ENCODE data around the gene NLGN4X.

NLGN4X gene

DNA sequence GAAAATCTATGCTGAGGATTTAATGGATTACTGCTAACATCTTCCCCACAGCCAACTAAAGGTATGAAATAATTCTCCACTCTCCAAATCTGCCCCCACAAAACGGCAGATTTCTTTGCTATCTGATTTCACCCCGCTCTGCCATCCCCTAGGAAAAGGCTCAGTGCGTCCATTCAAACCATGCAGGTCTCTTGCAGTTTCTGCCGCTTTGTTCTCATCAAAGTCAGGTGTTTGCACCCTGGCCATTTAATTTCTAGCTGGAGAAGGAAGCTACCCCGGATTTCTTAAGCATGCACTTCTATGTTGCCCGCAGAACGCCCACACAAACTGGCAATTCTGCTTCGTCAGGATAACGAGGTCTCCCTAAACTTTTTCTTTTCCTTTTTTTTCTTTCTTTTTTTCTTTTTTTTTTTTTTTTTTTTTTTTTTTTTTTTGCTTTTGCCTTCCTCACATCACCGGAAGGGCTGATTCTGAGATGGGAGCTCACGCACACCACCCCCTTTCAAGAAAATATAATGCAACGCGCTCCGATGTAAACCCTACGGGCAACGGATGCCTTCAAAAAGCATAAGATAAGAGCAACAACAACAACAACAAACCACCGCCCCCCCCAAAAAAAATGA, 3.3 kb downstream of the NLGN4X start:
- no peaks in the 10 kb centered on the region for H3K9me3 ChIP-seq (ENCODE audit: control insufficient read depth, insufficient read depth, low read length)
- no peaks in the 10 kb centered on the region; the same call in 1 of the 2 replicates for H3K27me3 ChIP-seq (ENCODE audit: control insufficient read depth, insufficient read depth, low read length)
- no peaks in the 10 kb centered on the region for H3K36me3 ChIP-seq (ENCODE audit: control insufficient read depth, insufficient read depth, low read length)
- peak overlapping the region; percentile 73 for H3K27ac ChIP-seq (ENCODE audit: low read depth, low read length)
- H3K4me3 ChIP-seq (ENCODE audit: low read depth, low read length): peak overlapping the region; percentile 88
- H3K9ac ChIP-seq (ENCODE audit: low read depth, low read length): peak overlapping the region; percentile 63
- peaks cover 38% of the 10 kb centered on the region for H3K4me1 ChIP-seq (ENCODE audit: control insufficient read depth, insufficient read depth, low read length)

GRCh38 chrX:6223516-6223915, 5.2 kb downstream of the NLGN4X start:
- H3K36me3 ChIP-seq (ENCODE audit: control insufficient read depth, insufficient read depth, low read length): no peaks in the 10 kb centered on the region
- H3K4me1 ChIP-seq (ENCODE audit: control insufficient read depth, insufficient read depth, low read length): peaks cover 37% of the 10 kb centered on the region
- H3K4me3 ChIP-seq (ENCODE audit: low read depth, low read length): 0 out of 2 replicates have a peak overlapping the region, but pooled peaks have one; percentile 5
- no peak overlapping the region for H3K27ac ChIP-seq (ENCODE audit: low read depth, low read length)
- H3K27me3 ChIP-seq (ENCODE audit: control insufficient read depth, insufficient read depth, low read length): no peaks in the 10 kb centered on the region; the same call in 1 of the 2 replicates
- no peaks in the 10 kb centered on the region for H3K9me3 ChIP-seq (ENCODE audit: control insufficient read depth, insufficient read depth, low read length)
- no peak overlapping the region for H3K9ac ChIP-seq (ENCODE audit: low read depth, low read length)

DNA sequence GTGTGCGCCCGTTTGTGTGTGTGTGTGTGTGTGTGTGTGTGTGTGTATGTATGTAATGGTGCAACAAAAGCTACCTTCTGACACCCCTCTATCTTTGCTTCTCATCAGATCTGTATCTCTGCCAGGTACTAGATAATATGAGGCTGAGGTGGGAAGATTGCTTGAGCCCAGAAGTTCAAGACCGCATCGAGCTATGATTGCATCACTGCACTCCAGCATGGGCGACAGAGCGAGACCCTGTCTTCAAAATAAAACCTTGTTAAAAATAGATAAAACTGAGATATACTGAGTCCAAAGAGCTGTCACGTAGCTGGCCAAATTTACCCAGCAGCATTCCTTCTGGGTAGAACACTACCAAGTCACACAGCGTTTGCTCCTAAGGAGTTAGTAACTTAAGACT, 18.4 kb downstream of the NLGN4X start:
- Histone ChIP-seq H3K9me3 (ENCODE audit: control insufficient read depth, insufficient read depth, low read length) (no peaks in the 10 kb centered on the region), H3K27me3 (ENCODE audit: control insufficient read depth, insufficient read depth, low read length) (no peaks in the 10 kb centered on the region), H3K9ac (ENCODE audit: low read depth, low read length) (no peak overlapping the region), H3K4me3 (ENCODE audit: low read depth, low read length) (no peak overlapping the region), H3K27ac (ENCODE audit: low read depth, low read length) (no peak overlapping the region), H3K36me3 (ENCODE audit: control insufficient read depth, insufficient read depth, low read length) (peaks cover 28% of the 10 kb centered on the region), H3K4me1 (ENCODE audit: control insufficient read depth, insufficient read depth, low read length) (peaks cover 24% of the 10 kb centered on the region)

DNA sequence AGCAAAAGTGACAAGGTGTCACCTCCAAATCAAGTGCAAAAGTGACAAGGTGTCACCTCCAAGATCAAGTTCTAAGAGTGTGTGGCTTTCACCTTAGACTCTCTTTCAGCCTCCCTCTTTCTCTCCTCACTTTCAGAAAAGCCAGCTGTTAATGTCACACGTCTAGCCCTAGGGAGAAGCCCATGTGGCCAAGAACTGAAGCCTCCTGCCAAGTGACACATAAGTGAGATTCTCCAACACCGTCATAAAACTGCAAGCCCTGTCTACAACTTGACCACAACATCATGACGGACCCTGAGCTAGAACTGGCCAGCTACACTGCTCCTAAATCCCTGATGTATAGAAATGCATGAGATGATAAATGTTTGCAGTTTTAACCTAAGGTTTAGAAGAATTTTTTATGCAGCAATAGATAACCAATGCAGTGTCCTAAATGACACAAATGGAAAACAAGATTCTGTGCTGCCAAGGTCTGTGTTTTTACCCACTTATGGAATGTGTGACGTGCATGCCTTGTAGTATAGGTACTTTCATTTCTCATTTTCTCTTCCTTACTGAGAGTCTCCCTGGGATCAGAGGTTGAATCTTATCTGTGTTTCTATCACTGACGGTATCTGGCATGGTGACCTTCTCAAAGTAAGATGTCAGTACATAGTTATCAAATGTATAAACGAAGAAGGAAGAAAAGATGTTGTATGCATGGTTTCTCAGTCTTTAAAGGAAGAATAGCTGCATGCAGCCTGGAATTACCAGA, 25.0 kb downstream of the NLGN4X start:
- no peak overlapping the region for H3K9ac ChIP-seq (ENCODE audit: low read depth, low read length)
- H3K4me1 ChIP-seq (ENCODE audit: control insufficient read depth, insufficient read depth, low read length): peaks cover 22% of the 10 kb centered on the region
- no peaks in the 10 kb centered on the region for H3K27me3 ChIP-seq (ENCODE audit: control insufficient read depth, insufficient read depth, low read length)
- no peak overlapping the region for H3K4me3 ChIP-seq (ENCODE audit: low read depth, low read length)
- no peak overlapping the region for H3K27ac ChIP-seq (ENCODE audit: low read depth, low read length)
- peaks cover 7% of the 10 kb centered on the region for H3K36me3 ChIP-seq (ENCODE audit: control insufficient read depth, insufficient read depth, low read length)
- H3K9me3 ChIP-seq (ENCODE audit: control insufficient read depth, insufficient read depth, low read length): no peaks in the 10 kb centered on the region

DNA sequence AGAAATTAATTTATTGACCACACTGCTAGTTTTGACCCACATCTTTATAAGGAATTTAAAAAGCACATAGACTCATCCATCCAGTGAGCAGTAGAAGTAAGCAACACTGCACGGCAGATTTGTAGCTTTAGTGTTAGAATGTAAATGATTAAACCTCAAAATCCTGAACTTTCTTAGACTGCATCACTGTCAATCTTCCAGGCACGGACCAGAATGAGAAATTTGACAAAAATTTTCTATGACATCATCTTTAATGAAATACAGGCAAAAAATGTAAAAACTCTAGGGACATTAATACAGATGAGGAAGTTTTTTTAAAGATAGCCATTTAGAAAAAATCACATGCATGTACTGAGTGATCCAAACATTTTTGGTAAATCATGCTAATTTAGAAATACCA, 29.2 kb downstream of the NLGN4X start:
- Histone ChIP-seq H3K4me1 (ENCODE audit: control insufficient read depth, insufficient read depth, low read length) (peaks cover 19% of the 10 kb centered on the region), H3K9me3 (ENCODE audit: control insufficient read depth, insufficient read depth, low read length) (no peaks in the 10 kb centered on the region), H3K36me3 (ENCODE audit: control insufficient read depth, insufficient read depth, low read length) (peaks cover 20% of the 10 kb centered on the region), H3K4me3 (ENCODE audit: low read depth, low read length) (no peak overlapping the region), H3K27me3 (ENCODE audit: control insufficient read depth, insufficient read depth, low read length) (no peaks in the 10 kb centered on the region), H3K9ac (ENCODE audit: low read depth, low read length) (no peak overlapping the region), H3K27ac (ENCODE audit: low read depth, low read length) (no peak overlapping the region)

DNA sequence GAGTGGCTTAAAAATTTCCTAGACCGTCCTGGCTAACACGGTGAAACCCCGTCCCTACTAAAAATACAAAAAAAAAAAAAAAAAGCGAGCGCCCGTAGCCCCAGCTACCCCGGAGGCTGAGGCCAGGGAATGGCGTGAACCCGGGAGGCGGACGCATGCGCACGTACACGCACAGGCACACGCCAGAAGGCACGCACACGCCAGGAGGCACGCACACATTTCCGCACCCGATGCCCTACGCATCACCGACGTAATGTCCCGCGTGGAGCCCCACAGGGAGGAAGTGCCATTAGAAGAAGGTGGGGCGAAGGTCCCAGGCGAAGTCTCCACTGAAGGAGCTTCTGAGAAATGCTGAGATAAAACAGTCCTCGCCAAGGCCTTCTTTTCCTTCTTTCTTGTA, 41.4 kb downstream of the NLGN4X start:
- Histone ChIP-seq H3K27me3 (ENCODE audit: control insufficient read depth, insufficient read depth, low read length) (no peaks in the 10 kb centered on the region), H3K9ac (ENCODE audit: low read depth, low read length) (no peak overlapping the region), H3K4me3 (ENCODE audit: low read depth, low read length) (no peak overlapping the region), H3K4me1 (ENCODE audit: control insufficient read depth, insufficient read depth, low read length) (peaks cover 9% of the 10 kb centered on the region; the same call in 1 of the 2 replicates), H3K9me3 (ENCODE audit: control insufficient read depth, insufficient read depth, low read length) (no peaks in the 10 kb centered on the region), H3K36me3 (ENCODE audit: control insufficient read depth, insufficient read depth, low read length) (peaks cover 21% of the 10 kb centered on the region), H3K27ac (ENCODE audit: low read depth, low read length) (no peak overlapping the region)

DNA sequence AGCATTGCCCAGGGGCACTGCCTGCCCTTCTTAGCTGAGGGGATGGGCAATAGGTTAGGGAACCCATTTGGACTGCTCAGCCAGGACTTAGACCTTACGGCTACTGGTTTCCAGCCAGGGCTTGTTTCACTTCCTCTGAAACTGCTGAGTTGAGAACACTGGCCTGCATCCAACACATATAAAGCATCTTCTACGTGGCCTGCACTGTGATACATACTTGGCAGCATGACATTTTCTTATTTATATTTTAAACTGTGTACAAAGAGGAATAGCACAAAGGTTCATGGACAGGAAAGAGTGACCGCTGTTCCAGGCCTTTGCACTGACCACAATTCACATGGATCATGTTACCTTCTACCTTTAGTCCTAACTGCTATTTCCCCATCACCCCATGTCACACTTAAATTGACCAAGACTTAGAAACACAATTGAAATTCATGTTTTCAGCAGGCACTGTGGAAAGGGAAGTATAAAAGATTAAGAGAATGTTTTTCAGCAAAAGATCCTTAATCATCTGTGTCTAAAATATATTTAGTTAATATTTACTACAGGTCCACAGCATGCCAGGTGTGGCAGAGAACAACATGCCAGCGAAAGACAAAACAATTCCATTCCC, 43.7 kb downstream of the NLGN4X start:
- H3K9ac ChIP-seq (ENCODE audit: low read depth, low read length): no peak overlapping the region
- H3K9me3 ChIP-seq (ENCODE audit: control insufficient read depth, insufficient read depth, low read length): no peaks in the 10 kb centered on the region
- H3K4me1 ChIP-seq (ENCODE audit: control insufficient read depth, insufficient read depth, low read length): peaks cover 9% of the 10 kb centered on the region; the same call in 1 of the 2 replicates
- no peaks in the 10 kb centered on the region for H3K27me3 ChIP-seq (ENCODE audit: control insufficient read depth, insufficient read depth, low read length)
- peaks cover 21% of the 10 kb centered on the region for H3K36me3 ChIP-seq (ENCODE audit: control insufficient read depth, insufficient read depth, low read length)
- no peak overlapping the region for H3K4me3 ChIP-seq (ENCODE audit: low read depth, low read length)
- no peak overlapping the region for H3K27ac ChIP-seq (ENCODE audit: low read depth, low read length)

DNA sequence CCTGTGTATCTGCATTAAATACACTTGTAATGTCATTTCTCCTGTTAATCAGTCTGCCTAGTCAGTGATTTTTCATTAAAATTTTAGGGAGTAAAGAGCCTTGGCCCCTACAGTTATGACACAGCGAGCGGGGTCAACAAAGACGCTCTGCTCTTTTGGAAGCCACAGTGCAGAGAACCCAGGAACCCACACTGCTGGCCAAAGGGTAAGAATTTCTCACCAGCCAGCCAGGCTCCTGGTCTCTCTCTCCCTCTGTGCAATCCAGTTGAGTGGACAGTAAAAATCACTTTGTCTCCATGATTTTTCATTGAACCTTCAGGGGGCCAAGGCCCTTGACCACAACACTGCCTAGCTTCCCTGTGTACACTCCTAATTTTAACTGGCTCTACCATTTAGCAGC, 52.8 kb downstream of the NLGN4X start:
- no peak overlapping the region for H3K27ac ChIP-seq (ENCODE audit: low read depth, low read length)
- H3K36me3 ChIP-seq (ENCODE audit: control insufficient read depth, insufficient read depth, low read length): peaks cover 11% of the 10 kb centered on the region; the same call in 1 of the 2 replicates
- no peaks in the 10 kb centered on the region; the same call in 1 of the 2 replicates for H3K4me1 ChIP-seq (ENCODE audit: control insufficient read depth, insufficient read depth, low read length)
- no peaks in the 10 kb centered on the region for H3K9me3 ChIP-seq (ENCODE audit: control insufficient read depth, insufficient read depth, low read length)
- no peaks in the 10 kb centered on the region for H3K27me3 ChIP-seq (ENCODE audit: control insufficient read depth, insufficient read depth, low read length)
- no peak overlapping the region for H3K4me3 ChIP-seq (ENCODE audit: low read depth, low read length)
- H3K9ac ChIP-seq (ENCODE audit: low read depth, low read length): no peak overlapping the region

GRCh38 chrX:6170424-6170823, 58.2 kb downstream of the NLGN4X start:
- no peaks in the 10 kb centered on the region for H3K27me3 ChIP-seq (ENCODE audit: control insufficient read depth, insufficient read depth, low read length)
- H3K27ac ChIP-seq (ENCODE audit: low read depth, low read length): no peak overlapping the region
- H3K4me3 ChIP-seq (ENCODE audit: low read depth, low read length): no peak overlapping the region
- H3K9me3 ChIP-seq (ENCODE audit: control insufficient read depth, insufficient read depth, low read length): no peaks in the 10 kb centered on the region
- no peaks in the 10 kb centered on the region for H3K36me3 ChIP-seq (ENCODE audit: control insufficient read depth, insufficient read depth, low read length)
- peaks cover 8% of the 10 kb centered on the region for H3K4me1 ChIP-seq (ENCODE audit: control insufficient read depth, insufficient read depth, low read length)
- no peak overlapping the region for H3K9ac ChIP-seq (ENCODE audit: low read depth, low read length)

DNA sequence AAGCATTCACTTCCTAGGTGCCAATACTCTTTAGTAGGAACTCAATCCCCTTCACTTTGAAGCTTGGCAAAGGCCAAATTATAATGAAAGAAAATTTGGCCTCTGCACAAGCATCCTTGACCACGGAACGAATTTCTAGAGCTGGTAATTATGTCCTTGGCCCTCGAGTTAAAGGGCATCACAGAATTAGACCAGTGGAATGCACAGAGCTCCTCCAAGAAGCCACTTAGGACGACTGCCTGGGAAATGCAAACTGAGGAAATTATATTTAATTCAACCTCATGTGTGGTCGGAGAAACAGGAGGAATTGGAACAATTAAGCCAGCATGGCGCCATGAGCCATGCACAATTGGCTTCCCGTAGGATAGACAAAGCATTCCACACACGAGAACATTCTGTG, 59.3 kb downstream of the NLGN4X start:
- H3K36me3 ChIP-seq (ENCODE audit: control insufficient read depth, insufficient read depth, low read length): no peaks in the 10 kb centered on the region
- no peaks in the 10 kb centered on the region for H3K27me3 ChIP-seq (ENCODE audit: control insufficient read depth, insufficient read depth, low read length)
- H3K9ac ChIP-seq (ENCODE audit: low read depth, low read length): no peak overlapping the region
- no peak overlapping the region for H3K4me3 ChIP-seq (ENCODE audit: low read depth, low read length)
- no peaks in the 10 kb centered on the region for H3K9me3 ChIP-seq (ENCODE audit: control insufficient read depth, insufficient read depth, low read length)
- no peak overlapping the region for H3K27ac ChIP-seq (ENCODE audit: low read depth, low read length)
- H3K4me1 ChIP-seq (ENCODE audit: control insufficient read depth, insufficient read depth, low read length): peaks cover 8% of the 10 kb centered on the region

GRCh38 chrX:6163721-6164120, 64.9 kb downstream of the NLGN4X start:
- no peak overlapping the region for H3K4me3 ChIP-seq (ENCODE audit: low read depth, low read length)
- H3K9me3 ChIP-seq (ENCODE audit: control insufficient read depth, insufficient read depth, low read length): no peaks in the 10 kb centered on the region
- H3K9ac ChIP-seq (ENCODE audit: low read depth, low read length): no peak overlapping the region
- H3K27ac ChIP-seq (ENCODE audit: low read depth, low read length): no peak overlapping the region
- H3K27me3 ChIP-seq (ENCODE audit: control insufficient read depth, insufficient read depth, low read length): no peaks in the 10 kb centered on the region
- H3K4me1 ChIP-seq (ENCODE audit: control insufficient read depth, insufficient read depth, low read length): no peaks in the 10 kb centered on the region
- H3K36me3 ChIP-seq (ENCODE audit: control insufficient read depth, insufficient read depth, low read length): peaks cover 7% of the 10 kb centered on the region; the same call in 1 of the 2 replicates

Data from HUES48 (cell line).